OCI-LY7 (cell line): Measurements from ENCODE around the gene PPT1.

Experiments
- CTCF ChIP-seq: fragments of 200-600 bp; sonication (generic); conservative IDR thresholded peaks from 2 replicates; pipeline ENCODE4 v1.5.1; 2014; ENCODE audit warnings: mild to moderate bottlenecking, antibody characterized with exemption, low read length, moderate library complexity, mixed read lengths
- EZH2phosphoT487 ChIP-seq: fragments of 200-600 bp; sonication (generic); IDR thresholded peaks from 2 replicates; pipeline ENCODE4 v1.6.1; 2018; ENCODE audit warnings: low read depth, borderline replicate concordance, mild to moderate bottlenecking, mixed run types, antibody characterized with exemption, low read length, moderate library complexity, mixed read lengths

DNA sequence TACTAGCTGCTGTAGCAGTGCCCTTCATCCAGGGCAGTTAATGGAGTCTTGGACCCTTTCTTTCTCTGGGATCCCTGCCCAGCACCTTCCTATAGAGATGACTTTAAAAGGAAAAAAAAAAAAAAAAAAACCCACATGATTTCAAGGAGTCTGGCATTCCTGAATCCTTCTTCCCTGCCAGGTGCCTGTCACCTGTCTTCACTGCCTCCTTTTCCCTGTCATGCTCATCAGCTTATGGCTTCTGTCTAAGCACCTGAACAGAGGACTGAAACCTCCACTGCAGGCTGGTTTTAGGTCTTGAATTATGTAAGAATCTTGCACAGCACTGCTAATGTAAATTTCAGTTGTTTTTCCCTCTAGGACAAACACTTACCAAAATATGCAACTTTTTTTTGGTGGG, 24.9 kb downstream of the PPT1 start:
- TF ChIP-seq CTCF (no peak), EZH2phosphoT487 (no peak)
